ENCODE results near the gene SNCB.

The SNCB gene

GRCh38 chr5:176619569-176620332, 10.6 kb downstream of the SNCB start:
- peak overlapping the region; percentile 71 to 90 (median 79) for H3K4me2 ChIP-seq

DNA sequence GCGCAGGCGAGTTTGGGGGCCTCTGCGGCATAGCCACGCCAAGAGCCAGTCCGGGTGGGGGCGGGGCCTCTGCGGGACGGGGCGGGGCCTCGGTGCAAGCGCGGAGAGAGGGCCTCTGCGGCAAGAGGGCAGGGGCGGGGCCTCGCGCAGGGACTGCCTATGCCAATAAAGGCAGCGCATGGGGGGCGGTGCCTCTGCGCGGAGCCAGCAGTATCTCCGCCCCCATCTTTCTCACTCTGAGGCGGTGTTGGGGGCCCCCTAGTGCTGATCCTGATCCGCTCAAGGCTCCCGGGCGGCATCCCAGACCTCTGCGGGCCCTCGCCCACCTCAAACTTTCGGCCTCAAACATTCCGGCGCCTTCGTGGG, 11.1 kb downstream of the SNCB start:
- Histone ChIP-seq H3K27ac (no peak overlapping the region), H3K9ac (no peak overlapping the region), H3K9me3 (replicated peaks in 1 of 11) (peaks cover 0 to 8% (median 0%) of the 10 kb centered on the region in 11 experiments; a peak in 2 of 22 replicates), H4K20me1 (peaks cover 0 to 18% (median 4%) of the 10 kb centered on the region in 11 experiments; a peak in 8 of 22 replicates), H3K4me3 (peak overlapping the region in 6 of 10 experiments; percentile 27 to 56 (median 40); a peak in 9 of 20 replicates), H3K4me2 (peak overlapping the region; percentile 71 to 90 (median 79)), H3K36me3 (no peaks in the 10 kb centered on the region), H3K27me3 (peaks cover 25 to 48% (median 41%) of the 10 kb centered on the region in 11 experiments), H3K4me1 (peaks cover 37 to 62% (median 48%) of the 10 kb centered on the region in 10 experiments)
- TF ChIP-seq Cebpa-rat (IDR thresholded peaks at IDR 0.05): no peak

More at GRCh38 chr5:176619569-176620332, 10.6 kb downstream of the SNCB start:
- H3K36me3 ChIP-seq: no peaks in the 10 kb centered on the region
- H3K4me3 ChIP-seq: peak overlapping the region in 5 of 10 experiments; percentile 13 to 41 (median 28); a peak in 6 of 20 replicates
- peaks cover 37 to 61% (median 49%) of the 10 kb centered on the region in 10 experiments for H3K4me1 ChIP-seq
- H3K27me3 ChIP-seq: peaks cover 25 to 48% (median 41%) of the 10 kb centered on the region in 11 experiments
- peaks cover 0 to 19% (median 4%) of the 10 kb centered on the region in 11 experiments; a peak in 9 of 22 replicates for H4K20me1 ChIP-seq
- no peak overlapping the region for H3K27ac ChIP-seq
- TF ChIP-seq Cebpa-rat (IDR thresholded peaks at IDR 0.05): no peak
- no peak overlapping the region; a peak in 1 of 22 replicates for H3K9ac ChIP-seq
- H3K9me3 ChIP-seq (replicated peaks in 1 of 11): peaks cover 0 to 8% (median 0%) of the 10 kb centered on the region in 11 experiments; a peak in 2 of 22 replicates

- H3K9me3 ChIP-seq (replicated peaks in 1 of 11): peaks cover 0 to 8% (median 0%) of the 10 kb centered on the region in 11 experiments; a peak in 2 of 22 replicates
- peak overlapping the region in 6 of 10 experiments; percentile 27 to 56 (median 40); a peak in 9 of 20 replicates for H3K4me3 ChIP-seq
- TF ChIP-seq Cebpa-rat (IDR thresholded peaks at IDR 0.05): no peak
- peaks cover 37 to 62% (median 46%) of the 10 kb centered on the region in 10 experiments for H3K4me1 ChIP-seq
- no peaks in the 10 kb centered on the region for H3K36me3 ChIP-seq
- H3K27ac ChIP-seq: no peak overlapping the region
- peak overlapping the region; percentile 66 to 90 (median 79) for H3K4me2 ChIP-seq
- peaks cover 25 to 48% (median 41%) of the 10 kb centered on the region in 11 experiments for H3K27me3 ChIP-seq
- peaks cover 0 to 18% (median 5%) of the 10 kb centered on the region in 11 experiments; a peak in 8 of 22 replicates for H4K20me1 ChIP-seq
- no peak overlapping the region for H3K9ac ChIP-seq
These were observed 11.6 kb downstream of the SNCB start for GRCh38 chr5:176618783-176619182.

- peaks cover 24 to 40% (median 36%) of the 10 kb centered on the region in 11 experiments for H3K27me3 ChIP-seq
- H3K4me2 ChIP-seq: peak overlapping the region in 2 of 11 experiments; percentile 4 to 28; a peak in 1 of 22 replicates
- peaks cover 0 to 8% (median 0%) of the 10 kb centered on the region in 11 experiments; a peak in 2 of 22 replicates for H3K9me3 ChIP-seq (replicated peaks in 1 of 11)
- H3K4me1 ChIP-seq: peaks cover 32 to 57% (median 39%) of the 10 kb centered on the region in 10 experiments
- H3K4me3 ChIP-seq: no peak overlapping the region
- H4K20me1 ChIP-seq: peaks cover 0 to 24% (median 6%) of the 10 kb centered on the region in 11 experiments; a peak in 8 of 22 replicates
- TF ChIP-seq Cebpa-rat (IDR thresholded peaks at IDR 0.05): no peak
- H3K9ac ChIP-seq: no peak overlapping the region
- H3K27ac ChIP-seq: no peak overlapping the region
- H3K36me3 ChIP-seq: no peaks in the 10 kb centered on the region
These were observed 13.8 kb downstream of the SNCB start for GRCh38 chr5:176616511-176616910.

- Histone ChIP-seq H4K20me1 (peaks cover 0 to 12% (median 6%) of the 10 kb centered on the region in 11 experiments; a peak in 7 of 22 replicates), H3K4me2 (peak overlapping the region in 10 of 11 experiments; percentile 19 to 61 (median 46); a peak in 17 of 22 replicates)
- no peak for TF ChIP-seq Cebpa-rat (IDR thresholded peaks at IDR 0.05)
These were observed 15.4 kb downstream of the SNCB start for GRCh38 chr5:176614805-176615478.

GRCh38 chr5:176612855-176613254, 17.5 kb downstream of the SNCB start:
- Histone ChIP-seq H3K4me1 (peaks cover 21 to 51% (median 29%) of the 10 kb centered on the region in 10 experiments), H3K27me3 (peaks cover 0 to 8% (median 3%) of the 10 kb centered on the region in 11 experiments; a peak in 6 of 22 replicates), H3K4me3 (no peak overlapping the region), H3K27ac (no peak overlapping the region), H3K4me2 (no peak overlapping the region), H3K9ac (no peak overlapping the region), H4K20me1 (peaks cover 0 to 23% (median 16%) of the 10 kb centered on the region in 11 experiments; a peak in 20 of 22 replicates), H3K36me3 (0 out of 22 replicates have a peak, but pooled peaks cover 0 to 6% (median 0%) of the 10 kb centered on the region in 11 experiments), H3K9me3 (replicated peaks in 1 of 11) (no peaks in the 10 kb centered on the region)
- TF ChIP-seq Cebpa-rat (IDR thresholded peaks at IDR 0.05): no peak

More at GRCh38 chr5:176614805-176615478, 15.4 kb downstream of the SNCB start:
- Histone ChIP-seq H3K9ac (no peak overlapping the region), H3K4me1 (peaks cover 16 to 47% (median 26%) of the 10 kb centered on the region in 10 experiments), H3K36me3 (no peaks in the 10 kb centered on the region), H3K9me3 (replicated peaks in 1 of 11) (peaks cover 0 to 7% (median 0%) of the 10 kb centered on the region in 11 experiments; a peak in 2 of 22 replicates), H3K27me3 (peaks cover 8 to 28% (median 23%) of the 10 kb centered on the region in 11 experiments), H3K4me3 (no peak overlapping the region), H3K27ac (no peak overlapping the region)

- TF ChIP-seq Cebpa-rat (IDR thresholded peaks at IDR 0.05): no peak
- Histone ChIP-seq H3K9me3 (replicated peaks in 1 of 11) (no peaks in the 10 kb centered on the region), H3K27me3 (peaks cover 0 to 4% (median 3%) of the 10 kb centered on the region in 11 experiments; a peak in 3 of 22 replicates)
These were observed 18.3 kb downstream of the SNCB start for GRCh38 chr5:176612008-176612407.

DNA sequence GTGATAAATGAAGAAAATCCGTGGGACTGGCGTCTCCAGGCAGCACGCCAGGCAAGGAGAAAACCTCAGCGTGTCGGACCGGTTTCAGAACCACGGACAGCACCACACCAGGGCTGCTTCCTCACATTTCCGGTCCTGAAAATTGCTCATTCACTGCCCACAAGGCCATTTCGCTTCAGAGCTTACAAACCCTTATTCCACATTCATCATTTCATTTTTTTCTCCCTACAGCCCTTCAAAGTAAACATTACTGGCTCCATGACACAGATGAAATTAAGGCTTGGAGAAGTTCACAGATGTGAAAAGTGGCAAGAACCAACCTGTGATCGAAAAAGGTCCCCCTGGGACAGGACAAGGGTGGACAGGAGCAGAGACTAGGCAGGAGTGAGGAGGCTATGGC, 18.9 kb downstream of the SNCB start:
- H3K9me3 ChIP-seq (replicated peaks in 1 of 11): no peaks in the 10 kb centered on the region
- H4K20me1 ChIP-seq: peaks cover 0 to 37% (median 30%) of the 10 kb centered on the region in 11 experiments; a peak in 20 of 22 replicates
- H3K4me2 ChIP-seq: peak overlapping the region in 4 of 11 experiments; percentile 11 to 52 (median 40); a peak in 6 of 22 replicates
- H3K27me3 ChIP-seq: peaks cover 0 to 4% (median 3%) of the 10 kb centered on the region in 11 experiments; a peak in 3 of 22 replicates
- H3K27ac ChIP-seq: no peak overlapping the region
- no peak overlapping the region for H3K9ac ChIP-seq
- 0 out of 22 replicates have a peak, but pooled peaks cover 0 to 6% (median 0%) of the 10 kb centered on the region in 11 experiments for H3K36me3 ChIP-seq
- H3K4me1 ChIP-seq: peaks cover 23 to 58% (median 37%) of the 10 kb centered on the region in 10 experiments
- no peak for TF ChIP-seq Cebpa-rat (IDR thresholded peaks at IDR 0.05)
- no peak overlapping the region for H3K4me3 ChIP-seq

More at GRCh38 chr5:176612008-176612407, 18.3 kb downstream of the SNCB start:
- Histone ChIP-seq H3K4me3 (no peak overlapping the region), H3K9ac (no peak overlapping the region), H4K20me1 (peaks cover 0 to 31% (median 24%) of the 10 kb centered on the region in 11 experiments; a peak in 20 of 22 replicates), H3K36me3 (0 out of 22 replicates have a peak, but pooled peaks cover 0 to 6% (median 0%) of the 10 kb centered on the region in 11 experiments), H3K4me1 (peaks cover 23 to 53% (median 34%) of the 10 kb centered on the region in 10 experiments), H3K4me2 (peak overlapping the region in 2 of 11 experiments; percentile 40 to 52; a peak in 4 of 22 replicates), H3K27ac (no peak overlapping the region)

Data from BLaER1 treated with 17β-estradiol and CSF1 and Interleukin-3, amounts not matched to agents 10 nM and 100 nM (cell line).